NCI-H1417 (cell line): ENCODE data around the gene EARS2.
"Not testable (repeated sequence)": the region's sequence is repeated elsewhere in the genome, so short reads cannot be mapped to it uniquely, and the experiment has no call there.

Experiments
- DNase-seq, 3 experiments: peaks; one replicate each; lab custom pipeline; 2025; lab: John Stamatoyannopoulos, UW

EARS2 gene

GRCh38 chr16:23505671-23506605, 51.2 kb downstream of the EARS2 start:
- DNase-seq, result no peak

DNA sequence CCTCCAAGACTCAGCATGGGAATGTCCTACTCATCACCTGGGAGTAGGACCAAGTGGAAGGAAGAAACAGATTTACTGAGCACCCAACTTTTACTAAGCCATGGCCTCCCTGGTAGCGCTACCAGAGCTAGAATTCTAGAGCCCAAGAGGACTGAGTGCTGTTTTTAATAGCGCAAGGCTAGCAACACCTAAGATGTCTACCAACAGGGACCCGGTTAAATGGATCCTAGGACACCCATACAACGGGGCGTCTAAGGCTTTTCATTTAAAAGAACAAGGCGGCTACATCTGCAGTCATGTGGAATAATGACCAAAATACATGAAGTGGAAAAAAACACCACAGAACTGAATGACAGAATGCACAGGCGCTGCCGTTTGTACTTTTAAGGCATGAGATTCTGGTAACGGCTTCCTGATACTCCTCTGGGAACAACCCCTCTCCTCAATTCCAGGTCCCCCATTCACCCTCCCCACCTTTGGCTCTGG, 51.9 kb downstream of the EARS2 start:
- DNase-seq, result no peak

DNA sequence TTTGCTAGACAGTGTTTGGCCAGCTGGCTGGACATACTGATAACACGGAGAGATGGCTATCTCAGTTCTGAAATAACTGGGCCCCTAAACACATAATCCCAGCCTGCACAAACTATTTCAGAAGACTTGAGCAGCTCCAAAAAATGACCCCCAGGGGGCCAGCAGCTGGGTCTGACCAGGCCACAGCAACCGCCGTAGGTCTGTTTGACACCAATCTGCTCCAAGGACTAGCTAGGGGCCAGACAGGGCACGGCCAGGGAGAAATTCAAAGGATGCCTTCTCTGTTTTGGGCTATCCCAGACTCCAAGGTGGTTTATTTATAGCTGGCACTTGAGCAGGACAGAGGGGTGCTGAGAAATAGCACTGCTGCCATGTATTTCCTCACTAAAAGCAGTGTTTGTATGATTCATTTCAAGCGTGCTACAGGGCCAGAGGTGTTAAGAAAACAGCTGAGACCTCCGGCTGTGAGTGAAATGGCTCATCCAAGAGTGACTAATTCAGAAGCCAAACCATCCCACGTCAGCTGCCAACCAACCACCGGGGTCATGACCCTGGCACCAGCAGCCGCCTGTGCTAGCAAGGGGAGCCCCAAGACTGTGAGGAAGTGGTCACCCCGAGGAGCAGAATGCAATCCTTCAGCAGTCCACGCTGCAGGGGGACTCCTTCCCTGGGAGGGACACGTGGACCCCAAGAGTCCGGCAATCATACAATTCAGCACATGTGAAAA, 52.5 kb downstream of the EARS2 start:
- DNase-seq, result peak in 2 of 3 experiments; percentile 12 to 57

DNA sequence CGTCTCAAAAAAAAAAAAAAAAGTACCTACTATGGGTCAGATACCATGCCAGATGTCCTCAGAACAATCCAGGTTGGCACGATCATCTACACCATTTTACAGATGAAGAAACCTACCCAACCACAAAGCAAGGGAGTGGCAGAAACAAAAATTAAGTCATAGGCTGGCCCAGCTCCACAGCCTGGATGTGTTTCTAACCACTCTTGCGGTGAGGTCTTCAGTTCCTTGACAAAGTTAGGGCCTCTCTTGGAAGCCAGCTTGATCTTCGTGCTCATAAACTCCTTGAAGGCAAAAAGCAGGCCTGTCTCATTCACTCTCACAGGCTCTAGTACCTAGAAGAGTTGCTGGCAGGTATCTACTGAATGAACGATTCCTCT, 53.1 kb downstream of the EARS2 start:
- no peak for DNase-seq

DNA sequence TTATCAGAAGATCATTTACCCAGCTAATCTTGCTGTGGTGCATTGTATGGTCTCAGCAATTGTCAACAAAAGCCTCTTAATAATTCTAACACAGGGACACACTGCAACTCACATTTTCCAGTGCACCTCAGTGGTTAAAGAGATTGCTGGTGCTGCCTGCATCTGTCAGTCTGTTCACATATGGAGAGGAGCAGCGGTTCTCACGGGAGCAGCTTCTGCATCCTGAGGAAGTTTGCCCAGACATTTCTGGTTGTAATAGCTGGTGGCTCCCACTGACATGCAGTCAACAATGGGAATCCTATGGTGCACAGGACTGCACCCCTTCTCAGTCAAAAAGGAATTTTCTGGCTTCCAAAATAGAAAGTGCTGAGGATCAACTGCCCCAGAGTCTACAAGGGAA, 54.7 kb downstream of the EARS2 start:
- no peak for DNase-seq

- DNase-seq, result no peak
Measured at GRCh38 chr16:23501291-23501690, 55.9 kb downstream of the EARS2 start.

DNA sequence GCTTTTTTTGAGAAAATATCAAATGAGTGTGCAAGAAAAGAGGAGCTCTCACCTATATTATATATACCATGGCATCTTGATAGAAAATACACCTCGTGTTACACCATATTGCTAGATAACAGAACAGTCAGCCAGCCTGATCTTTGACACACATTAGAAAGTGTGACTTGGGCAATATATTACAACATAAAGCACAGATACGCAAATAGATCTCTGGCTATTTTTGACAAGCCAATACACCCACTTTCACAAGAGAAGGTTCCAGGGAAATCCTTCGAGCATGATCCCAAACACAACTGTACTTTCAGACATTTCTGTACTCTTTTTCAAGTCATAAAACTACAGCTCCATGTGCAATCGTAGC, 56.3 kb downstream of the EARS2 start:
- no peak for DNase-seq

DNA sequence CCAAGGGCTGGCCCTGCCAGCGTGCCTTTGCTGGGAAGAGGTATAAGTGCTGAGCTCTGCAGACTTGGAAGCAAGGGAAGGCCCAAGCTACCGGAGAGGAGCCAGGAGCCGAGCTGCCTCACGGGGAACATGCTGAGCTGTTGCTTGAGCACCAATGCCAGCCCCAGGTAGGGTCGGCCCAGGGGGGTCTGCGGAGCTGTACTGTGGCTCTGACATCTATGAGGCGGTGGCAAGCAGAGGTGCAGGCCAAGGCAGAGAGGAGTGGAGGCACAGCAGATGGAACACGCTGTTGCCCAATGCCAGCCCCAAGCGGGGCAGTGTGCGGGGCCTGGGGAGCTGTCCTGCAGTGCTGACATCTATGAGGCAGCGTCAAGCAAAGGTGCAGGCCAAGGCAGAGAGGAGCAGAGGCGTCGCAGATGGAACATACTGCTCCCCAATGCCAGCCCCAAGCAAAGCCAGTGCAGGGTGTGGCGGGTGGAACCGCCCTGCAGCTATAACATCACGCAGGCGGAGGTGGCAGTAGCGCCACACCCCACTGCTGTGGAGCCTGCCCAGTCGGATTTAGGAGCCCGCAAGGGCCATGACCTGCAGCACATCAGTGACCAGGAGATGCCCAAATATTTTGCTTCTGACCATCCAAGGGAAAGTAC, 56.8 kb downstream of the EARS2 start:
- no peak for DNase-seq

- DNase-seq, result no peak
Measured at GRCh38 chr16:23499801-23500200, 57.3 kb downstream of the EARS2 start.

- DNase-seq, result no peak
Measured at GRCh38 chr16:23498863-23499262, 58.3 kb downstream of the EARS2 start.

DNA sequence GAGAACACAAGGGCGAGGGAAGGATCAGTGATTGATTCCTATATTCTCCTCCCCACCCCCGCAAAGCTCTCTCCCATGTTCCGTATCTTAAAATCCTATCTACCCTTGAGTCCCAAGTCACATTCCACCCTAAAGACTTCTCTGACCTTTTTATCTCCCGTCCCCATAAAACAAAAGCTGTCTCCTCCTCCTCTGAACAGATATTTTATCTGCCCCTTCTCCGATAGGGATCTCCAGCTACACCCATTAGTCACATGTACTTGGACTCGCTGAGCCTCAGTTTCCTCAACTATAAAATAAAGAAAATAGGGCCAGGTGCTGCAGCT, 59.6 kb downstream of the EARS2 start:
- no peak for DNase-seq

DNA sequence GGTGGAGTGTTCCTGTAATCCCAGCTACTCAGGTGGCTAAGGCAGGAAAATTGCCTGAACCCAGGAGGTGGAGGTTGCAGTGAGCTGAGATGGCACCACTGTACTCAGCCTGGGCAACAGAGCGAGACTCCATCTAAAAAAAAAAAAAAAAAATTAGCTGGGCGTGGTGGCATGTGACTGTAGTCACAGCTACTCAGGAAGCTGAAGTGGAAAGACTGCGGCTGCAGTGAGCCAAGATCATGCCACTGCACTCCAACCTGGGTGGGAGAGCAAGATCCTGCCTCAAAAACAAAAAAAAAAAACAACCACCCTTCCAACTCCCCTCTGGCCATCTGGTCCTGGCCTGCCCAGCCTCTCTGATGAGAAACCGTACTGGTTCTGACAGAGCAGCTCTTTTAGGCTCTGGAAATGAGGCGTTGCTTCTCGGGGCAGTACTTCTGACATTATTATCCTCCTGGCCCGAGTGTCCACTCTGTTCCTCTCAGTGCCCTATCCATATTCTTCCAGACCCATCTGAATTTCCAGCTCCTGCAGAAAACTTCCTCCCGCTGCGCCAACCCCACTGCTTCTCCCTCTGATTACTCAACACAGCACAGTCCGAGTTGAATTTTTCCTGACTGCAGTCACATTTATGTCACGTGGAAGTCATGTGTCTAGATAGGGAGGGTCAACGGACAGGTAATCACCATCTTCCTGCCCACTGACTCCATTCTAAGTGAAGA, 60.2 kb downstream of the EARS2 start:
- no peak for DNase-seq

- DNase-seq, result no peak
Measured at GRCh38 chr16:23495671-23496070, 61.5 kb downstream of the EARS2 start.

- DNase-seq, result no peak
Measured at GRCh38 chr16:23494188-23494587, 63.0 kb downstream of the EARS2 start.

DNA sequence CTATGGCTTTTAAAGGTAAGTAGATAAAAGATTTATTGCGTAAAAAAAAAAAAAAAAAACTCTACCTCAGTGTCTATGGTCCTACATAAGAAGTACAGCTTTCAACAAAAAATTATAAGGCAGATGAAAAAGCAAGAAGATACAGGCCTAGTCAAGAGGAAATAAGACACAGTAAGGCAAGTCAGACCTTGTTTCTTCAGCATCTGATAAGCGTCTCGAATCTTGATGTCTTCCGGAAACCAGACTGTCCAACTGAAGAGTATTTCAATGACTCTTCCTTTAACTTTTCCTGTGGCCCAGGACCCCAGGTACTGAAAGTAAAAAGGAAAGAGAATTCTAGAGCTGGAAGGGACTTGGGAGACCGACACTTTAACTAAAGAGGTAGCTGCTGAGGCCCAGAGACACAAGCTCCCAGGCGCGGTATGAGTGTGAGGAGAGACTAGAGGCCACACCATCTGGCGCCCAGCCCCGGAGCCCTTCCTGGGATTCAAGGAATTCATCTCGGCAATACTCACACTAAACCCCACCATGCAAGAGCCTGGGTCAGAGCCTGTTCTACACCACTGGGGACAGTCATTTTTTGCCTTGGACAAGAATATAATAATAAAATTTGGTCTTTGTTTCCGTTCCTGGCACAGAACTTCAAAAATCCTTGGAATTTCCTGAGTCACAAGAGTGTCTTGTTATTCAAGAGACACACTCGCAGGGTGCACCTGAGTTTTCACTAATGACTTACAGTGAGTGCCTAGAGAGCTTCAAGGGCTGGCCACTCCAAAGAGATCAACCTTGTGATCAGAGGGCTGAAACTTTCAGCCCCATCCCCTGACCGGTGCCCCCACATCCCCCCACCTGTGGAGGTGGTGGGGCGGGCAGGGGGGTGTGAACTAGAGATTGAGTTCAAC, 65.4 kb downstream of the EARS2 start:
- DNase-seq, result no peak

- DNase-seq, result no peak
Measured at GRCh38 chr16:23486480-23486879, 70.7 kb downstream of the EARS2 start.

DNA sequence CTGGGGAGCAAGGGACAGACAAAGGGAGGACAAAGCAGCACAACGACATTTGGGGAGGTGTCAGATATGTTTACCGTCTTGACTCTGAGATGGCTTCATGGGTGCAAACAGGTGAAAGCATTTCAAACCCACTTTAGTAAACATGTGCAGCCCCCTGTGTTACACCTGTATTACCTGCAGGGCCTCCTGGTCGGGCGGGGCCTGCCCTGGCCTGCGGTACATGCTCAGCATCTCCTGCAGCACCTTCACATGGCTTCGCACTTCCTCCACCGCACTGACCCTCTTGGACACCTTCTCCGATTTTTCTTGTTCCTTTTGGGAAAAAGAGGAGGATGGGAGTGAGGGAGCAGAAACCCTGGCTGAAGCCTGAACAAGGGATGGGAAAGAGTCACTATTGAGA, 71.3 kb downstream of the EARS2 start:
- no peak for DNase-seq

DNA sequence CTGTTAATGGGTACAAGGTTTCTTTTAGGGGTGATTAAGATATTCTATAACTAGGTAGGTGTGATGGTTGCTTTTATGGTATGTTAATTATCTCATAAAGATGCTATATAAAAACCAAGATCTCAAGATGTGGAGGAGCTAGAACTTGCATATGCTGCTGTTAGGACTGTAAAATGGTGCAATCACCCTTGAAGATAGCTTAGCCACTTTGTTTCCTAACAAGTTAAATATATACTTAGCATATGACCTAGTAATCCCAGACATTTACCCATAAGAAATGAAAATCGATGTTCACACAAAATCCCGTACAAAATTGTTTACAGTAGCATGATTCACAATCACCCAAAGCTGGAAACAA, 71.9 kb downstream of the EARS2 start:
- DNase-seq, result no peak

DNA sequence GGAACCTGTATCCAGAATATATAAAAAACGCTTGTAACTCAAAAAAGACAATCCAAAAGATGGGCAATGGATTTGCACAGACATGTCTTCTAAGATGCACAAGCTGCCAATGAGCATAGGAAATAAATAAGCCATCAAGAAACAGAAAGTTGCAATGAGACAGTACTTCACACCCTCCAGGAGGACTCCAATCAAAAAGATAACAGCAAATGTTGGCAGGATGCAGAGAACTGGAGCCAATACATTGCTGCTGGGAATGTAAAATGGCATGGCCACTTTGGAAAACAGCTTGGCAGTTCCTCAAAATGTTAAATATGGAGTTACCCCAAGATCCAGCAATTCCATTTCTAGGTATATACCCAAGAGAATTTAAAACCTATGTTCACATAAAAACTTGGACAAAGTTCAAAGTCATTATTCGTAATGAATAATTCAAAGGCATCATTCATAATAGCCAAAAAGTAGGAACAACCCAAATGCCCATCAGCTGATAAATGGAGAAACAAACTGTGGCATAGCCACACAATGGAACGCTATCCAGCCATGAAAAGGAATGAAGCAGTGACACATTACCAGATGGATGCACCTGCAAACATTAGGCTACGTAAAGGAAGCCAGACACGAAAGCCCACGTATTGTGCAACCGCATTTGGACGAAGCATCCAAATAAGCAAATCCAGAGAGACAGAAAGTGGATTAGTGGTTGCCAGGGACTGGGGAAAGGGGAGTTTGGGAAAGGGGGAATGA, 72.5 kb downstream of the EARS2 start:
- DNase-seq, result no peak

DNA sequence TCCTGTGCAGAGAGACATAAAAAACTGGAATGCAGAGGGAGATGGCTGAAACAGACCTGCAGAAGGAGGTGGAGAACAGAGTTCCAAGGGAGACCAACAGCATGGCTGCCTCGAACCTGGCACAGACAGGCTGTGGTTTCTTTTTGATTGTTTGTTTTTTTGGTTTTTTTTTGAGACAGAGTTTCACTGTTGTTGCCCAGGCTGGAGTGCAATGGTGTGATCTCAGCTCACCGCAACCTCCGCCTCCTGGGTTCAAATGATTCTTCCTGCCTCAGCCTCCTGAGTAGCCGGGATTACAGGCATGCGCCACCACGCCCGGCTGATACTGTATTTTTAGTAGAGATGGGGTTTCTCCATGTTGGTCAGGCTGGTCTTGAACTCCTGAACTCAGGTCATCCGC, 73.7 kb downstream of the EARS2 start:
- not testable (repeated sequence) for DNase-seq

DNA sequence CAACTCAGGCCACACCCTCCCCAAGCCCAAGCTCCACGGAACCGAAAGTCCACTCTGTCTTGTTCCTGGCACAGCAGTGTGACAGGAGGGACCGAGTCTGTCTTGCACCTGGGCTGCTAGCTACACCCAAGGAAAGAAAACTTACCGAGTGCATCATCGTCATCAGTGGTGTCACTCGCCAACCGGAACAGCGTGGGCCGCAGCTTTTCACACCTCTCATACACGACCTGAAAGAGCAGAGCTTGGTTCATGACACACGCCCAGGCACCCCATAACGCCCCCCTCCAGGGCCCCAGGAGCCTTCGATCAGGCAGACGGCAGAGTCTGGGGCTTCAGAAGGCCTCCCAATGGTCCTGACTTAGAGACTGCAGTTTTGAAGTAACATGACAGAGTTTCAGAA, 74.4 kb downstream of the EARS2 start:
- DNase-seq, result no peak
